HEK293 (cell line): Measurements from ENCODE around the gene ARPC5L.
"Not testable (repeated sequence)": the region's sequence is repeated elsewhere in the genome, so short reads cannot be mapped to it uniquely, and the experiment has no call there.

Experiments used
- CTCF ChIA-PET: fragments of 350-600 bp; formaldehyde crosslinking; extraction: SDS; loops from one replicate; lab custom pipeline; 2021; ENCODE audit warnings: antibody characterized with exemption; lab: Yijun Ruan, JAX
- POLR2A ChIA-PET: fragments of 300-600 bp; formaldehyde crosslinking; extraction: SDS; loops from one replicate; lab custom pipeline; 2020; ENCODE audit warnings: antibody characterized with exemption, inconsistent platforms; lab: Yijun Ruan, JAX
- H3K27ac ChIP-seq: fragments of 200-500 bp; sonication (Bioruptor generic); 2 replicates; pipeline ENCODE4 v1.5.1; 2014; ENCODE audit warnings: low read depth, low read length, control low read depth, inconsistent platforms; ENCODE audit errors: extremely low read depth
- H3K36me3 ChIP-seq, 2 experiments: fragments of 200-500 bp in 1 of 2; sonication (Bioruptor generic) in 1 of 2; 1 replicate in 1 of 2; 2 replicates in 1 of 2; pipeline ENCODE4 v1.5.1; 2014 to 2017; ENCODE audit warnings: inconsistent platforms in 2 of 2, low read length in 2 of 2; ENCODE audit not compliant: control insufficient read depth in 2 of 2, insufficient read depth in 1 of 2
- H3K4me1 ChIP-seq: fragments of 200-500 bp; sonication (Bioruptor generic); 2 replicates; pipeline ENCODE4 v1.5.1; 2014; ENCODE audit warnings: mild to moderate bottlenecking, low read length, inconsistent platforms; ENCODE audit not compliant: control insufficient read depth, insufficient read depth
- H3K4me3 ChIP-seq: 2 replicates; pipeline ENCODE4 v1.5.1; 2011; ENCODE audit warnings: low read depth, mild to moderate bottlenecking, control low read depth, low read length, moderate library complexity
- H3K9me3 ChIP-seq: fragments of 200-500 bp; sonication (Bioruptor generic); 2 replicates; pipeline ENCODE4 v1.5.1; 2014; ENCODE audit warnings: low read depth, low read length, inconsistent platforms; ENCODE audit not compliant: control insufficient read depth, insufficient read depth
- EGR2 ChIP-seq: fragments of 450-650 bp; formaldehyde crosslinking; IDR thresholded peaks from 2 replicates; pipeline ENCODE4 v1.5.1; 2016; ENCODE audit warnings: low read depth, missing biosample characterization, missing genetic modification characterization
- GLIS1 ChIP-seq: fragments of 450-650 bp; formaldehyde crosslinking; IDR thresholded peaks from 2 replicates; pipeline ENCODE4 v1.5.1; 2016; ENCODE audit warnings: missing biosample characterization, missing genetic modification characterization
- ZFHX2 ChIP-seq: fragments of 450-650 bp; formaldehyde crosslinking; conservative IDR thresholded peaks from 2 replicates; pipeline ENCODE4 v1.5.1; 2016; ENCODE audit warnings: missing biosample characterization, missing genetic modification characterization
- ZFP69B ChIP-seq: fragments of 450-650 bp; formaldehyde crosslinking; IDR thresholded peaks from 2 replicates; pipeline ENCODE4 v1.5.1; 2016; ENCODE audit warnings: missing biosample characterization, missing genetic modification characterization
- ZNF155 ChIP-seq: fragments of 450-650 bp; formaldehyde crosslinking; IDR thresholded peaks from 2 replicates; pipeline ENCODE4 v1.5.1; 2016; ENCODE audit warnings: missing biosample characterization, missing genetic modification characterization
- ZNF211 ChIP-seq: fragments of 450-650 bp; formaldehyde crosslinking; IDR thresholded peaks from 2 replicates; pipeline ENCODE4 v1.5.1; 2016; ENCODE audit warnings: low read depth, missing biosample characterization, missing genetic modification characterization
- ZNF335 ChIP-seq: fragments of 450-650 bp; formaldehyde crosslinking; conservative IDR thresholded peaks from 2 replicates; pipeline ENCODE4 v1.5.1; 2016; ENCODE audit warnings: missing biosample characterization, missing genetic modification characterization
- ZNF341 ChIP-seq: fragments of 450-650 bp; formaldehyde crosslinking; IDR thresholded peaks from 2 replicates; pipeline ENCODE4; 2016; ENCODE audit warnings: low read depth, missing biosample characterization, missing genetic modification characterization
- ZNF626 ChIP-seq: fragments of 450-650 bp; sonication (Bioruptor Pico); formaldehyde crosslinking; IDR thresholded peaks from 2 replicates; pipeline ENCODE4 v1.5.1; 2018; ENCODE audit warnings: missing biosample characterization, missing genetic modification characterization, inconsistent platforms
- ZNF654 ChIP-seq: fragments of 450-650 bp; formaldehyde crosslinking; IDR thresholded peaks from 2 replicates; pipeline ENCODE4 v1.5.1; 2016; ENCODE audit warnings: low read depth, missing biosample characterization, missing genetic modification characterization
- ZNF768 ChIP-seq: fragments of 450-650 bp; formaldehyde crosslinking; IDR thresholded peaks from 2 replicates; pipeline ENCODE4 v1.5.1; 2018; ENCODE audit warnings: missing biosample characterization, mild to moderate bottlenecking, missing genetic modification characterization
- TF ChIP-seq, protein P1 (sequence below): fragments of 450-650 bp; formaldehyde crosslinking; IDR thresholded peaks from 2 replicates; pipeline ENCODE4 v1.5.1; 2016; ENCODE audit warnings: missing biosample characterization, missing genetic modification characterization
- TF ChIP-seq, protein P2 (sequence below): fragments of 450-650 bp; formaldehyde crosslinking; IDR thresholded peaks from 2 replicates; pipeline ENCODE4 v1.5.1; 2016; ENCODE audit warnings: missing biosample characterization, missing genetic modification characterization
- TF ChIP-seq, protein P3 (sequence below): fragments of 450-650 bp; formaldehyde crosslinking; IDR thresholded peaks from 2 replicates; pipeline ENCODE4 v1.5.1; 2016; ENCODE audit warnings: missing biosample characterization, missing genetic modification characterization, borderline replicate concordance
- TF ChIP-seq, protein P4 (sequence below): fragments of 450-650 bp; formaldehyde crosslinking; IDR thresholded peaks from 2 replicates; pipeline ENCODE4 v1.5.1; 2016; ENCODE audit warnings: missing biosample characterization, missing genetic modification characterization

The ARPC5L gene

DNA sequence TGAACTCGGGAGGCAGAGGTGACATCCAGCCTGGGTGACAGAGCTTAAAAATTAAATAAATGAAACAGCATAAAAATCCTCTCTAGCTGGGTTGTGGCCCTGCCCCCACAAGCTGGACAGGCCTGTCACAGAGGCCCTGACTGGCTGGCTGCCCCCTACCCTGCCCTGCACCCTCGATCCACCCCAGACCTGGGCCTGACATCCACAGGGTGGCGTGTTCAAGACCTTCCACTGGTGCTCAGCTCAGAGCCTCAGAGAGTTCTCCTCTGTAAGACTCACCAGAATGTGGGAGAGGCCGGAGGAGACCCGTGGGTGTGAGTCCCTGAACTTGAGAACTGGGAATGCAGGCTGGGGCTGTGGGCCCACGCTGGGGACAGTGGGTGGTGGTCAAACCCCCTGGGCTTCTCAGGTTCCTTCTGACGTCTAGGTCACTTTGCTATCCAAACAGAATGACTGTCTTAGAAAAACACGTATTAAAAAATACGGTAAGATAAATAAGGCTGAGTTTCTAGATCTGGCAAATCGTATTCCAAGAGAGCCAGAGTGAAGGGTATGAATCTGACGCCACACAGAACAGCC lies 18.4 kb upstream of the ARPC5L start:
- no peaks in the 10 kb centered on the region for H3K9me3 ChIP-seq
- no peaks in the 10 kb centered on the region for H3K36me3 ChIP-seq
- no peak overlapping the region for H3K27ac ChIP-seq
- CTCF ChIA-PET: interaction anchor here (0.6 to 31.1 kb wide), 3 partner anchors 10 to 68 kb away, joined by 3 to 1257 read pairs (median 154); partner anchors contain the start of genes NR6A1, OLFML2A and WDR38
- H3K4me3 ChIP-seq: no peak overlapping the region
- TF ChIP-seq, protein P1, sequence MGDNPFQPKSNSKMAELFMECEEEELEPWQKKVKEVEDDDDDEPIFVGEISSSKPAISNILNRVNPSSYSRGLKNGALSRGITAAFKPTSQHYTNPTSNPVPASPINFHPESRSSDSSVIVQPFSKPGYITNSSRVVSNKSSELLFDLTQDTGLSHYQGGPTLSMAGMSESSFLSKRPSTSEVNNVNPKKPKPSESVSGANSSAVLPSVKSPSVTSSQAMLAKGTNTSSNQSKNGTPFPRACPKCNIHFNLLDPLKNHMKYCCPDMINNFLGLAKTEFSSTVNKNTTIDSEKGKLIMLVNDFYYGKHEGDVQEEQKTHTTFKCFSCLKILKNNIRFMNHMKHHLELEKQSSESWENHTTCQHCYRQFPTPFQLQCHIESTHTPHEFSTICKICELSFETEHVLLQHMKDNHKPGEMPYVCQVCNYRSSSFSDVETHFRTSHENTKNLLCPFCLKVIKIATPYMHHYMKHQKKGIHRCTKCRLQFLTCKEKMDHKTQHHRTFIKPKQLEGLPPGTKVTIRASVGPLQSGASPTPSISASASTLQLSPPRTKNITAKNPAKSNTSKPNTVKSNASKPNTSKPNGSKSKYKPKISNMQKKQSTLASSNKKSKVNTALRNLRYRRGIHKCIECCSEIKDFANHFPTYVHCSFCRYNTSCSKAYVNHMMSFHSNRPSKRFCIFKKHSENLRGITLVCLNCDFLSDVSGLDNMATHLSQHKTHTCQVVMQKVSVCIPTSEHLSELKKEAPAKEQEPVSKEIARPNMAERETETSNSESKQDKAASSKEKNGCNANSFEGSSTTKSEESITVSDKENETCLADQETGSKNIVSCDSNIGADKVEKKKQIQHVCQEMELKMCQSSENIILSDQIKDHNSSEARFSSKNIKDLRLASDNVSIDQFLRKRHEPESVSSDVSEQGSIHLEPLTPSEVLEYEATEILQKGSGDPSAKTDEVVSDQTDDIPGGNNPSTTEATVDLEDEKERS: no peak
- TF ChIP-seq ZFHX2: peak; percentile 95
- TF ChIP-seq GLIS1 (tag by site-specific recombination): peak; percentile 69; the same call in 1 of the 2 replicates
- peak; percentile 93 for TF ChIP-seq EGR2 (tag by site-specific recombination)
- TF ChIP-seq ZFP69B (tag by site-specific recombination): 0 out of 2 replicates have a peak, but pooled peaks have one; percentile 50
- no peak for TF ChIP-seq ZNF155 (tag by site-specific recombination)
- H3K4me1 ChIP-seq: no peaks in the 10 kb centered on the region
- POLR2A ChIA-PET: interaction anchor here (0.7 to 1.1 kb wide), 2 partner anchors 15 to 66 kb away, joined by 3 read pairs; no protein-coding TSS in a partner anchor

DNA sequence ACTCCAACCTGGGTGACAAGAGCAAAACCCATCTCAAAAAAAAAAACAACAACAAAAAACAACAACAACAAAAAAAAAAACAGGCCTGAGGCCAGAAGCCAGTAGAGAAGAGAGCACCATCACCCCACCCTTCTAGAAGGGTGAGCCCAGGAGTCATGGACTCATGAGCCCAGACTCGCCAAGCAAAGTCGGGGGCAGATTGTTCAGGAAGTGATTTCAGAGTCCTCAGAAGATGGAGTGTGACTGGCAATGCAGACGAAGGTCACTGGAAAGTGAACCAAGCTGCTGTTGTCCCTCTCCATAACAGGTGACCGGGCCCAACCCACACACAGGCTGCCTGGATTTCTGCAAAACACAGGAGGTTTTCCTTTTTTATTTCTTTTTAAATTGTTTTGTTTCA lies 17.6 kb upstream of the ARPC5L start:
- CTCF ChIA-PET: interaction anchor here (0.7 to 31.1 kb wide), 3 partner anchors 10 to 205 kb away, joined by 7 to 1257 read pairs (median 154); partner anchors contain the start of genes NR6A1, OLFML2A and WDR38

DNA sequence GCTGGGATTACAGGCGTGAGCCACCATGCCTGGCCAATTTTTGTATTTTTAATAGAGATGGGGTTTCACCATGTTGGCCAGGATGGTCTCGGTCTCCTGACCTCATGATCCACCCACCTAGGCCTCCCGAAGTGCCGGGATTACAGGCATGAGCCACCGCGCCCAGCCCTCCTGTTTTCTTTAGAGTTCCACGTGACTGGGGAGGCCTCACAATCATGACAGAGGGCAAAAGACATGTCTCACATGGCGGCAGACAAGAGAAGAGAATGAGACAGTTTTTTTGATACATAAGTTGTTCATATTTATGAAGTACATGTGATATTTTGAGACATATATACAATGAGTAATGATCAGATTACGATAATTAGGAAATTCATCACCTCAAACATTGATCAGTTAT lies 15.5 kb upstream of the ARPC5L start:
- POLR2A ChIA-PET: interaction anchor here (0.6 to 0.9 kb wide), 2 partner anchors 31 to 395 kb away, joined by 3 to 4 read pairs; partner anchors contain the start of gene HSPA5
- not testable (repeated sequence) for H3K4me3 ChIP-seq, H3K4me1 ChIP-seq, H3K36me3 ChIP-seq, H3K9me3 ChIP-seq, H3K27ac ChIP-seq
- CTCF ChIA-PET: interaction anchor here (0.6 to 31.1 kb wide), 8 partner anchors 10 to 645 kb away, joined by 3 to 1257 read pairs (median 5); partner anchors contain the start of genes NR6A1 and OLFML2A

More for the DNA sequence above, 17.6 kb upstream of the ARPC5L start:
- Histone ChIP-seq H3K9me3 (no peaks in the 10 kb centered on the region), H3K4me1 (no peaks in the 10 kb centered on the region), H3K4me3 (no peak overlapping the region), H3K36me3 (no peaks in the 10 kb centered on the region), H3K27ac (no peak overlapping the region)
- POLR2A ChIA-PET: interaction anchor here (0.7 kb wide), 1 partner anchor 67 kb away, joined by 3 read pairs; no protein-coding TSS in a partner anchor
- TF ChIP-seq, protein P2, sequence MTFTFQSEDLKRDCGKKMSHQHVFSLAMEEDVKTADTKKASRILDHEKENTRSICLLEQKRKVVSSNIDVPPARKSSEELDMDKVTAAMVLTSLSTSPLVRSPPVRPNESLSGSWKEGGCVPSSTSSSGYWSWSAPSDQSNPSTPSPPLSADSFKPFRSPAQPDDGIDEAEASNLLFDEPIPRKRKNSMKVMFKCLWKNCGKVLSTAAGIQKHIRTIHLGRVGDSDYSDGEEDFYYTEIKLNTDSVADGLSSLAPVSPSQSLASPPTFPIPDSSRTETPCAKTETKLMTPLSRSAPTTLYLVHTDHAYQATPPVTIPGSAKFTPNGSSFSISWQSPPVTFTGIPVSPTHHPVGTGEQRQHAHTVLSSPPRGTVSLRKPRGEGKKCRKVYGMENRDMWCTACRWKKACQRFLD: no peak
- TF ChIP-seq ZNF654 (tag by site-specific recombination) (no peak), ZNF335 (no peak), ZNF626 (tag by site-specific recombination) (no peak), ZNF341 (tag by site-specific recombination) (no peak), ZNF768 (no peak), ZNF211 (tag by site-specific recombination) (no peak)
- TF ChIP-seq, protein P3, sequence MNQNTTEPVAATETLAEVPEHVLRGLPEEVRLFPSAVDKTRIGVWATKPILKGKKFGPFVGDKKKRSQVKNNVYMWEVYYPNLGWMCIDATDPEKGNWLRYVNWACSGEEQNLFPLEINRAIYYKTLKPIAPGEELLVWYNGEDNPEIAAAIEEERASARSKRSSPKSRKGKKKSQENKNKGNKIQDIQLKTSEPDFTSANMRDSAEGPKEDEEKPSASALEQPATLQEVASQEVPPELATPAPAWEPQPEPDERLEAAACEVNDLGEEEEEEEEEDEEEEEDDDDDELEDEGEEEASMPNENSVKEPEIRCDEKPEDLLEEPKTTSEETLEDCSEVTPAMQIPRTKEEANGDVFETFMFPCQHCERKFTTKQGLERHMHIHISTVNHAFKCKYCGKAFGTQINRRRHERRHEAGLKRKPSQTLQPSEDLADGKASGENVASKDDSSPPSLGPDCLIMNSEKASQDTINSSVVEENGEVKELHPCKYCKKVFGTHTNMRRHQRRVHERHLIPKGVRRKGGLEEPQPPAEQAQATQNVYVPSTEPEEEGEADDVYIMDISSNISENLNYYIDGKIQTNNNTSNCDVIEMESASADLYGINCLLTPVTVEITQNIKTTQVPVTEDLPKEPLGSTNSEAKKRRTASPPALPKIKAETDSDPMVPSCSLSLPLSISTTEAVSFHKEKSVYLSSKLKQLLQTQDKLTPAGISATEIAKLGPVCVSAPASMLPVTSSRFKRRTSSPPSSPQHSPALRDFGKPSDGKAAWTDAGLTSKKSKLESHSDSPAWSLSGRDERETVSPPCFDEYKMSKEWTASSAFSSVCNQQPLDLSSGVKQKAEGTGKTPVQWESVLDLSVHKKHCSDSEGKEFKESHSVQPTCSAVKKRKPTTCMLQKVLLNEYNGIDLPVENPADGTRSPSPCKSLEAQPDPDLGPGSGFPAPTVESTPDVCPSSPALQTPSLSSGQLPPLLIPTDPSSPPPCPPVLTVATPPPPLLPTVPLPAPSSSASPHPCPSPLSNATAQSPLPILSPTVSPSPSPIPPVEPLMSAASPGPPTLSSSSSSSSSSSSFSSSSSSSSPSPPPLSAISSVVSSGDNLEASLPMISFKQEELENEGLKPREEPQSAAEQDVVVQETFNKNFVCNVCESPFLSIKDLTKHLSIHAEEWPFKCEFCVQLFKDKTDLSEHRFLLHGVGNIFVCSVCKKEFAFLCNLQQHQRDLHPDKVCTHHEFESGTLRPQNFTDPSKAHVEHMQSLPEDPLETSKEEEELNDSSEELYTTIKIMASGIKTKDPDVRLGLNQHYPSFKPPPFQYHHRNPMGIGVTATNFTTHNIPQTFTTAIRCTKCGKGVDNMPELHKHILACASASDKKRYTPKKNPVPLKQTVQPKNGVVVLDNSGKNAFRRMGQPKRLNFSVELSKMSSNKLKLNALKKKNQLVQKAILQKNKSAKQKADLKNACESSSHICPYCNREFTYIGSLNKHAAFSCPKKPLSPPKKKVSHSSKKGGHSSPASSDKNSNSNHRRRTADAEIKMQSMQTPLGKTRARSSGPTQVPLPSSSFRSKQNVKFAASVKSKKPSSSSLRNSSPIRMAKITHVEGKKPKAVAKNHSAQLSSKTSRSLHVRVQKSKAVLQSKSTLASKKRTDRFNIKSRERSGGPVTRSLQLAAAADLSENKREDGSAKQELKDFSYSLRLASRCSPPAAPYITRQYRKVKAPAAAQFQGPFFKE: no peak
- TF ChIP-seq, protein P4, sequence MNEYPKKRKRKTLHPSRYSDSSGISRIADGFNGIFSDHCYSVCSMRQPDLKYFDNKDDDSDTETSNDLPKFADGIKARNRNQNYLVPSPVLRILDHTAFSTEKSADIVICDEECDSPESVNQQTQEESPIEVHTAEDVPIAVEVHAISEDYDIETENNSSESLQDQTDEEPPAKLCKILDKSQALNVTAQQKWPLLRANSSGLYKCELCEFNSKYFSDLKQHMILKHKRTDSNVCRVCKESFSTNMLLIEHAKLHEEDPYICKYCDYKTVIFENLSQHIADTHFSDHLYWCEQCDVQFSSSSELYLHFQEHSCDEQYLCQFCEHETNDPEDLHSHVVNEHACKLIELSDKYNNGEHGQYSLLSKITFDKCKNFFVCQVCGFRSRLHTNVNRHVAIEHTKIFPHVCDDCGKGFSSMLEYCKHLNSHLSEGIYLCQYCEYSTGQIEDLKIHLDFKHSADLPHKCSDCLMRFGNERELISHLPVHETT (tag by site-specific recombination): no peak
